Amniotic stem cell (primary cell): ENCODE data around the gene ZC3H13.

Experiments used
- DNase-seq: peaks from one replicate; lab custom pipeline; 2025; lab: John Stamatoyannopoulos, UW

The ZC3H13 gene

GRCh38 chr13:45940061-45940460, 112.5 kb downstream of the ZC3H13 start:
- DNase-seq, result no peak

- DNase-seq, result no peak
Measured at GRCh38 chr13:45936621-45937020, 115.9 kb downstream of the ZC3H13 start.

DNA sequence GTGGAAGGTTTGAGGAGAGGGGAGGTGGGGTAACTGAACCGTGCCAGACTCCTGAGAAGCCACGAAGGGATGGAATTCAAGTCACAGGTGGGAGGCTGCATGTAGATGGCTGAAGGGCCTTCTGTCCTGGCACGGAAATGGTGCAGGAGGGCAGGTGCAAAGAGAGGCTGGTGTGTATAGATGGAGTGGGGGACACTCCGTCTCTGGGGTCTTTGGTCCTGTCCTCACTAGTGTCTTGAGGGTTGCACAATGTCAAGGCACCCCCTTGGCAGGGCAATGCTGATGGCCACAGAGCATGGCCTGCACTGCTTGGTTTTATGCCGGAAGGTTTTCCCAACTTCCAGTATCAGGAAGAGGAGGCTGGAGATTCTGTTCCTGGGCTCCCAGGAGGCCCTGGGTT, 118.3 kb downstream of the ZC3H13 start:
- no peak for DNase-seq

- no peak for DNase-seq
Measured at GRCh38 chr13:45933203-45933908, 119.2 kb downstream of the ZC3H13 start.

GRCh38 chr13:45932676-45933075, 119.9 kb downstream of the ZC3H13 start:
- no peak for DNase-seq

GRCh38 chr13:45932172-45932571, 120.4 kb downstream of the ZC3H13 start:
- DNase-seq, result no peak

DNA sequence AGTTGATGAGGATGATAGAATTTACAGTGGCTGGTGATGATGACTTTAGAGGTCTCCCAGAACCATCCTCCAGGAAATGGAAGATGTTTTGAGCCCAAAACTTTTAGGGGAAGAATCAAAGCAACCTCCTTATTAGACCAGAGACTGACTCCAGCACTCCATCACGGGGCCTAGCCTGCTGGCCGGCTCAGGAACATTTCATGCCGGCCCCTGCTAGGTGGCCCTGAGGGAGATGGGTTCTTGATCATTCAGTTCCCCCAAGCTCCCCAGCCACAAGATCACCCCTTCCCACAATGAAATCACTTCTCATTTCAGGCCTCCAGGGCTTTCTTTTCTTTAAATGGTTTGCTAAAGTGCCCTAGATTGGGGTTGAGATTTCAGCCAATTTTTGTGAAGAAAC, 121.3 kb downstream of the ZC3H13 start:
- DNase-seq, result no peak

GRCh38 chr13:45930177-45930576, 122.4 kb downstream of the ZC3H13 start:
- no peak for DNase-seq

GRCh38 chr13:45928843-45929242, 123.7 kb downstream of the ZC3H13 start:
- no peak for DNase-seq

DNA sequence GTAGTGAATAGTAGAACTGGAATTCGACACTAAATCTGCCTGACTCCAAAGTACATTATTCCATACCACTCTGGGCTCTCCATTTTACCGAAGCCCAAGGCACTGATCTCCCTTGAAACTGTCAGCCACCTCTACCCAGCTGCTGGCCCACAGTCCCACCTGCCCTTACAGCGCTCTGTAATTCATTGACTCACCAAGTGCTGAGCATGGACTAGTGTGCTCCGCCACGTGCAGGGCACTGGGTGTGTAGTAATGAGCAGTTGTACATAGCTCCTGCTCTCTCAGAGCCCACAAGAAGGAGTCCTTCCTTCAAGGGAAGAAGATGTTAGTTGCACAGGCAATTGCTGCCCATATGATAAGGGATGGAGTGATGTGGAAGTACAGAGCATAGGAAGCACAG, 124.4 kb downstream of the ZC3H13 start:
- DNase-seq, result no peak

- no peak for DNase-seq
Measured at GRCh38 chr13:45926741-45927140, 125.8 kb downstream of the ZC3H13 start.

DNA sequence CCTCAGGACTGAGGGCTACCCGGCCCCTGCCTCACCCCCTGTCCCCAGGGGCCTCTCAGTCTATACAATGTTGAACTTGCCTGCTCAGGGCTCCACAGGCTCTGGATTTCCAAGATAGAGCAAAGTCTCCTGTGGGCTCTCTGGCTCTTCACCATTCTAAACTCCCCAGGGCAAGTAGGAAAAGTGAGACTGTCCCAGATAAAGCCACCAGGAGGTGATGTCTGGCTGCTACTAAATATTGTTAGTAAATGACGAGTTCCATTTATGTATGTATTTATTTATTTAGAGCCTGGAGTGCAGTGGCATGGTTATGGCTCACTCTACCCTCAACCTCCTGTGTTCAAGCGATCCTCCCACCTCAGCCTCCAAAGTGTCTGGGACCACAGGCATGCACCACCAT, 127.4 kb downstream of the ZC3H13 start:
- no peak for DNase-seq

DNA sequence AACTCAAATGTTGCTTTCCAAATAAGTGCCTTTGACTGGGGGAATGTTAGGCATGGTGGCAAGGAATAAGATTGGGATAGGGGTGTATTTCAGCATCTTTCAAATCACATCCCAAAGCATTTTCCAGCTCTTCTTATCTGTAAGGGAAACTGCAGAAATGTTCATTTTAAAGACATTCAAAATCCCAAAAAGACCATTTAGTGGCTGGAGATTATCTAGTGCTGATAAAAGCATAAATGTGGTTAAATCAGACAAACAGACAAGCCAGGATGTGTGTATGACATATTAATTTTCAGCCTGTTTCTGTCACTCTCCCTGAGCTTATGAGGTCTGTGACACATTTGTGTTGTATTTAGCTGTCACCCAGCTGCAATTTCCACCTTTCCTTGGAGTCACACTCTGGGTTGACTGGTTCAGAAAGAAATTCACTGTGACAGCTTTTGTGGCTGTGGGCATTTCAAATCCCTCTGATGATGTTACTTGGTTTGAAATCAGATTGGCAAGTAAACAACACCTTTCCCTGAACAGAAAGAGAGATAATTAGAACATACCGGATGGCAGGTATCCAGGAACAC, 131.3 kb downstream of the ZC3H13 start:
- DNase-seq, result no peak

DNA sequence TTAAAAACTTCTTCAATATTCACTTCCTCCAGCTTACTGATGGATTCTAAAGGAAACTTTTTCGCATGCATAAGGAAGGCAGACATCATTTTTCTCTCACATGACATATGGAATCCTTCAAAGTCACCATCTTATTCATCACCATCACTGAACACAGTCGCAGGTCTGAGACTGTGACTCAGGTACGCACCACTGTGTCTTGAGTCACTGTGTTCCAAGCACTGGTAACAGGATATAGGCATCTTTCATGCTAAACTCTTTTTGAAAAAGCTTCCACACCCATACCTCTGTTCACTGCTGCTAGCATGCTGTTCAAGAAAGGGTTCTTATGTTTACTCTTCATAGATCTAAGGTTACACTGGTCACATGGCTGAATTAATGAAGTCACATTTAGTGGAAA, 133.9 kb downstream of the ZC3H13 start:
- no peak for DNase-seq

GRCh38 chr13:45917019-45917418, 135.5 kb downstream of the ZC3H13 start:
- DNase-seq, result no peak

GRCh38 chr13:45915686-45916439, 136.7 kb downstream of the ZC3H13 start:
- DNase-seq, result no peak

GRCh38 chr13:45909673-45910072, 142.9 kb downstream of the ZC3H13 start:
- no peak for DNase-seq

DNA sequence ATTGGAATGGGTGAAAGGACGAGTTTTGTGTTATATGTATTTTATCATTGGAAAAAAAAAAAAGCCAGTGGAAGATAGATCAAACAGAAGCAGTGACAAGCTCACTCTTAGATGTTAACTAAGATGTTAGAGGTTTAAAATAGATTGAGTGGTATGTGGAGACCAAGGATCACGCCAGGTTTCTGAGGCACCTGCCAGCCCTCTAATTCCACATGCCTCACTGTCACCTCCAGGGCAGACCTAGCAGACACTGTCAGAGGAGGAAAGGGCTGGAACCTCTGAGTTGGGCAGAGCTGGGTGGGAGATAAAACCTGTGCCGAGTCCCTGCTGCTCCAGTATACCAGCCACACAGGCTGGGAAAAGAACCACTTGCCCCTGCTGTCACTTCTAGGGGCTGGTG, 143.5 kb downstream of the ZC3H13 start:
- no peak for DNase-seq

GRCh38 chr13:45907503-45907902, 145.0 kb downstream of the ZC3H13 start:
- no peak for DNase-seq
